Neutrophil (primary cell): Measurements from ENCODE around the gene GXYLT2.
A peak's percentile ranks its signal among the peaks of the same experiment; 100 is the strongest.

Experiments
- H3K27ac ChIP-seq: fragments of 200-600 bp; sonication (generic); 2 replicates; pipeline ENCODE4 v1.5.1; 2016; ENCODE audit warnings: mild to moderate bottlenecking, moderate library complexity
- H3K27me3 ChIP-seq: fragments of 200-600 bp; sonication (generic); 2 replicates; pipeline ENCODE4 v1.6.0; 2016; ENCODE audit warnings: mild to moderate bottlenecking
- H3K36me3 ChIP-seq: fragments of 200-600 bp; sonication (generic); 2 replicates; pipeline ENCODE4 v1.5.1; 2017
- H3K4me1 ChIP-seq, 2 experiments: fragments of 200-600 bp in 1 of 2; sonication (generic) in 1 of 2; 1 replicate in 1 of 2; 2 replicates in 1 of 2; pipeline versions ENCODE4 v1.5.1 to v1.6.1; 2013 to 2016; ENCODE audit warnings: low read depth in 1 of 2, low read length in 1 of 2, mild to moderate bottlenecking in 1 of 2, moderate library complexity in 1 of 2; ENCODE audit not compliant: control insufficient read depth in 1 of 2, insufficient read depth in 1 of 2
- H3K4me3 ChIP-seq, 2 experiments: fragments of 200-600 bp in 1 of 2; sonication (generic) in 1 of 2; 1 replicate in 1 of 2; 2 replicates in 1 of 2; pipeline ENCODE4 v1.5.1; 2013 to 2016; ENCODE audit warnings: low read depth in 1 of 2, low read length in 1 of 2, mild to moderate bottlenecking in 1 of 2, moderate library complexity in 1 of 2
- H3K9me3 ChIP-seq: fragments of 200-600 bp; sonication (generic); 2 replicates; pipeline ENCODE4 v1.5.1; 2016
- CTCF ChIP-seq: fragments of 200-600 bp; sonication (generic); IDR thresholded peaks from 2 replicates; pipeline ENCODE4 v1.5.1; 2016; ENCODE audit warnings: antibody characterized with exemption

Gene GXYLT2

DNA sequence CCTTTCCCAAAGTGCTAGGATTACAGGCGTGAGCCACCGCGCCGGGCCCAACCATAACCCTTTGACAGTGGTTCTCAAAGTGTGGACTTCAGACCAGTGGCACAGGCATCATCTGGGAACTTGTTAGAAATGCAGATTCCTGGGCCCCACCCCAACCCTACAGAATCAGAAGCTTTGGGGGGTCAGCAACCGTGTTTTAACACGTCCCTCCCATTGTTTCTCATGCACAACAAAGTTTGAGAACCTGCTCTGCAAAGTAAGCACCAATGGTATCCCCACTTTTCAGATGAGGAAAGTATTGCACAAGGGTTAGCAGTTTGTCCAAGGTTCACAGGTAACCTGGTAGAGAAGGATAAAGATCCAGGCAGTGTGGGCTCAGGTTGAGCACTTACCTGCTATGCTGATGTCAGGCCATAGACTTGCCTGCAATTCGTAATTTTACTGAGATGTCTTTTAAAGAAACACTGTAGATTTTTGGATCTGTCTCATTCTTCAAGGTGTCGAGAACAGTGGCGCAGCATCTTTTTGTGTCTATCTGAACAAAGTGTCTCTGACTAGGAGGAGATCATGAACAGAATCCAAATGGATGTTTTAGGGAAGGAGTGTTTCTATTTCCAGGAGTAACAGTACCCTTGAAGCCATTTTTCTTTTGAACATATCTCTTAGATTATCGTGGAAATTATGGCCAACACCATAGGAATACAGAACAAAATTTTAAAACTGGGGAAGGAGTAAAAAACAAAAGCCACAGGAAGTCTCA is 2.5 kb downstream of the GXYLT2 start:
- Histone ChIP-seq H3K27ac (no peak overlapping the region), H3K4me1 (peaks cover 33 to 45% of the 10 kb centered on the region in 2 experiments), H3K4me3 (no peak overlapping the region), H3K9me3 (no peaks in the 10 kb centered on the region), H3K27me3 (peaks cover 23% of the 10 kb centered on the region), H3K36me3 (no peaks in the 10 kb centered on the region)
- no peak for TF ChIP-seq CTCF

DNA sequence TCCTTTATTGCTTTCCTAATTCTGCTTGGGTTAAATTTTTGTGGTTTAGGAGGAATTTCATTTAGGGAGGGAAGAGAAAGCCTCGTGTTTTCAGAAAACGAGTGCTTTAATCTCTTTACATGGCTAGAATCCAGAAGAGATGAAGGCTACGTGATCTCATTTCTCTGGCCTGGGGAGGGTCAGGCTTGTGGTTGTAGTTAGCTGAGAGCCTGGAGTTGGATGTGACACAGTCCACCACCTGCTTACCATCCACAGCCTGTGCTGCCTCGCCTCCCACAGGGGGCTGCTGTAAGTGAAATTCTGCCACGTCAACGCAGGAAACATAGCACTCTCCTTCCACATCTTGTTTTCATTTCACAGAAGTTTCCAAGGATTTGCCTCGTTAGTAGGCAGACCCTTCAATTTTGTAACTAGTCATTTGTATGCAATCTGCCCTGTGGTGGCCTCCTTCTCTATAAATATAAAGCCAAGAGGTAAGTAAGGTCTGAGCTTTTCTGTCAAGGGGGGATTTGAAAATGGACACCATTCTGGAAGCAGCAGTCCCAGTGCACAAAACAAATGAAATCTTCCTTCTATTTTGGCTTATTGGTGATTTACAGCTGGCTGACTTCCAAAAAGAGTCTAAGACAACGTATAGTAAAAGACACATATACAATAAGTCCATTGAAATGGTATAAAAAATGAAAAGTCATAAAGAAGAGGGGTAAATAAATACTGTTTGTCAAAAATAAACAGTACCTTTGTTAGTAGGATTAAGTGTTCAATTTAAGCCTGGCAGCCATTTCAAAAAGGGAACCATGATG is 3.4 kb downstream of the GXYLT2 start:
- Histone ChIP-seq H3K4me1 (peaks cover 36 to 46% of the 10 kb centered on the region in 2 experiments), H3K4me3 (no peak overlapping the region)

DNA sequence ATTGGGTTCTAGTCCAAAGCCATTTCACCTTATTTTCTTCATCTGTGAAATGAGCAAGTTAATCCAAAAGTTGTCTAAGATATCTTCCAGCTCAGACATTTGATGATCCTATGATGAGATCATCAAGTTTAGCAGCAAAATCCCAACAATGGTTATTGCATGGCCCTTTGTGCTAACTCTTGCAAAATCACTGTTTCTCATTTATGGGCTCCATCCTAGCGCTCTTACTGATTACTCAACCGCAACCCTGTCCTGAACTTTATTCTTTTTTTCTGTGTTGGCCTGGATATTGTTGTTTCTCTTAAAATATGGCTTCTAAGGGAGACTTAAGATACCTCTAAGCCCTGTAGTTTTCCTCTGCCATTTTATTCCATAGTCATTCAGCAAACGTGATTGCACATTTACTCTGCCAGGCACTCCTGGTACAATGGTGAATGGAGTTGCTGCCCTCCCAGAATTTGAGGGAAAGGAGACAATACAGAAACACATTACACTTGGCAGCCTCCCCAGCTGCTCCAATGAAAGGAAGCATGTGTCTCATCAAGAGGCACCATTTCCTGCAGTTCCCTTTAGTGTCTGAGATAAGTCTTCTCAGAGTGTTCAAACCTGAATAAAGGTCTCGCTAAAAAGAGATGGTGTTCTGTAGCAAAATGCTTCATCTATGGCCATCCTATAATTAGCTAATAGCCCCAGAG is 4.4 kb downstream of the GXYLT2 start:
- H3K4me1 ChIP-seq, result peaks cover 31 to 41% of the 10 kb centered on the region in 2 experiments

More for the DNA sequence above, 3.4 kb downstream of the GXYLT2 start:
- Histone ChIP-seq H3K36me3 (no peaks in the 10 kb centered on the region), H3K27ac (no peak overlapping the region), H3K27me3 (peaks cover 23% of the 10 kb centered on the region), H3K9me3 (no peaks in the 10 kb centered on the region)
- no peak for TF ChIP-seq CTCF

GRCh38 chr3:72892870-72893269 is 5.0 kb downstream of the GXYLT2 start:
- no peak for TF ChIP-seq CTCF
- Histone ChIP-seq H3K4me1 (peaks cover 25 to 36% of the 10 kb centered on the region in 2 experiments), H3K36me3 (no peaks in the 10 kb centered on the region), H3K4me3 (no peak overlapping the region), H3K27me3 (peaks cover 12% of the 10 kb centered on the region), H3K9me3 (no peaks in the 10 kb centered on the region), H3K27ac (no peak overlapping the region)

More for the DNA sequence above, 4.4 kb downstream of the GXYLT2 start:
- Histone ChIP-seq H3K27me3 (peaks cover 18% of the 10 kb centered on the region), H3K4me3 (no peak overlapping the region), H3K27ac (no peak overlapping the region), H3K36me3 (no peaks in the 10 kb centered on the region), H3K9me3 (no peaks in the 10 kb centered on the region)
- no peak for TF ChIP-seq CTCF

- no peaks in the 10 kb centered on the region for H3K27me3 ChIP-seq
- H3K9me3 ChIP-seq, result no peaks in the 10 kb centered on the region
Observed at GRCh38 chr3:72894976-72895552, 7.2 kb downstream of the GXYLT2 start.

More at GRCh38 chr3:72894976-72895552, 7.2 kb downstream of the GXYLT2 start:
- Histone ChIP-seq H3K4me3 (peak overlapping the region; percentile 33 to 35), H3K36me3 (no peaks in the 10 kb centered on the region), H3K27ac (peak overlapping the region; percentile 73), H3K4me1 (peaks cover 20 to 28% of the 10 kb centered on the region in 2 experiments)
- TF ChIP-seq CTCF, result no peak
